Astrocyte (in vitro differentiated cells and primary cell): ENCODE measurements around the gene CREB3L1. TPM values are rescaled to one million over a fixed set of nuclear protein-coding genes. Genes with fewer than 3 reads are reported as not detected.

ENCODE experiments used
- DNase-seq: peaks from one replicate; pipeline ENCODE4 v3.0.0-alpha.2; 2010; ENCODE audit warnings: low read depth
- FAIRE-seq: peaks from 2 replicates; lab custom pipeline; 2011; peaks lifted over from hg19 to GRCh38; lab: Jason Lieb, UNC
- H2AFZ ChIP-seq: 2 replicates; pipeline ENCODE4 v1.6.0; 2012; ENCODE audit warnings: low read depth, low read length, inconsistent platforms
- H3K27ac ChIP-seq: 2 replicates; pipeline ENCODE4 v1.5.1; 2011; ENCODE audit warnings: low read depth, low read length, inconsistent platforms
- H3K27me3 ChIP-seq: 2 replicates; pipeline ENCODE4 v1.6.0; 2011; ENCODE audit warnings: low read length, inconsistent platforms; ENCODE audit not compliant: insufficient read depth
- H3K36me3 ChIP-seq: 2 replicates; pipeline ENCODE4 v1.5.1; 2011; ENCODE audit warnings: low read length, inconsistent platforms; ENCODE audit not compliant: insufficient read depth
- H3K4me1 ChIP-seq: 2 replicates; pipeline ENCODE4 v1.5.1; 2011; ENCODE audit warnings: low read length, inconsistent platforms; ENCODE audit not compliant: insufficient read depth
- H3K4me2 ChIP-seq: 2 replicates; pipeline ENCODE4 v1.6.0; 2012; ENCODE audit warnings: low read length, inconsistent platforms
- H3K4me3 ChIP-seq: 2 replicates; pipeline ENCODE4 v1.5.1; 2011; ENCODE audit warnings: low read depth, mild to moderate bottlenecking, low read length, inconsistent platforms; ENCODE audit not compliant: insufficient read depth
- H3K79me2 ChIP-seq: 2 replicates; pipeline ENCODE4 v1.6.0; 2012; ENCODE audit warnings: mild to moderate bottlenecking, low read length, inconsistent platforms; ENCODE audit not compliant: insufficient read depth
- H3K9ac ChIP-seq: 2 replicates; pipeline ENCODE4 v1.6.0; 2012; ENCODE audit warnings: mild to moderate bottlenecking, low read length, inconsistent platforms
- H3K9me3 ChIP-seq: 2 replicates; pipeline ENCODE4 v1.5.1; 2012; ENCODE audit warnings: low read depth, mild to moderate bottlenecking, low read length, inconsistent platforms; ENCODE audit not compliant: insufficient read depth
- H4K20me1 ChIP-seq: 2 replicates; pipeline ENCODE4 v1.6.0; 2012; ENCODE audit warnings: low read length, inconsistent platforms; ENCODE audit not compliant: insufficient read depth
- H3K27ac Mint-ChIP-seq: one replicate; pipeline ENCODE4 v1.8.0; 2021; ENCODE audit warnings: mild to moderate bottlenecking, mixed read lengths; ENCODE audit not compliant: unreplicated experiment
- H3K27me3 Mint-ChIP-seq: one replicate; pipeline ENCODE4 v1.8.0; 2021; ENCODE audit warnings: low read depth, mixed read lengths; ENCODE audit not compliant: unreplicated experiment
- H3K36me3 Mint-ChIP-seq: one replicate; pipeline ENCODE4 v1.8.0; 2021; ENCODE audit warnings: low read depth, mixed read lengths; ENCODE audit not compliant: unreplicated experiment
- H3K4me1 Mint-ChIP-seq: one replicate; pipeline ENCODE4 v1.8.0; 2021; ENCODE audit warnings: low read depth, mixed read lengths; ENCODE audit not compliant: unreplicated experiment
- H3K4me3 Mint-ChIP-seq: one replicate; pipeline ENCODE4 v1.8.0; 2021; ENCODE audit warnings: mild to moderate bottlenecking, moderate library complexity, mixed read lengths; ENCODE audit not compliant: unreplicated experiment
- H3K9me3 Mint-ChIP-seq: one replicate; pipeline ENCODE4 v1.8.0; 2021; ENCODE audit warnings: mild to moderate bottlenecking, mixed read lengths; ENCODE audit not compliant: unreplicated experiment
- CTCF ChIP-seq: IDR thresholded peaks from 2 replicates; pipeline ENCODE4 v1.5.1; 2011; ENCODE audit warnings: low read depth, mild to moderate bottlenecking, inconsistent platforms, low read length, moderate library complexity; ENCODE audit not compliant: insufficient read depth
- EZH2 ChIP-seq: IDR thresholded peaks from 2 replicates; pipeline ENCODE4 v1.6.1; 2012; ENCODE audit warnings: mild to moderate bottlenecking, low read length, inconsistent platforms; ENCODE audit not compliant: insufficient read depth
- total RNA-seq: library from RNA; stranded (reverse); gene quantifications from 2 replicates; pipeline ENCODE4 v1.2.1, GENCODE V29; 2021

Gene CREB3L1
- total RNA-seq, 1 donor from 2014 or later, result 324 TPM

GRCh38 chr11:46342239-46342638 is 64.8 kb downstream of the CREB3L1 start:
- Histone ChIP-seq H3K4me2 (no peak overlapping the region), H3K4me1 (peaks cover 15% of the 10 kb centered on the region), H3K79me2 (no peaks in the 10 kb centered on the region), H3K27me3 (no peaks in the 10 kb centered on the region), H3K9me3 (no peaks in the 10 kb centered on the region), H2AFZ (no peak overlapping the region), H4K20me1 (no peaks in the 10 kb centered on the region), H3K9ac (no peak overlapping the region), H3K27ac (no peak overlapping the region), H3K4me3 (no peak overlapping the region), H3K36me3 (no peaks in the 10 kb centered on the region)
- DNase-seq (no peak), FAIRE-seq (no peak)
- Mint-ChIP-seq H3K4me3 (no peak overlapping the region), H3K27me3 (peaks cover 2% of the 10 kb centered on the region), H3K36me3 (no peaks in the 10 kb centered on the region), H3K9me3 (no peaks in the 10 kb centered on the region), H3K27ac (no peak overlapping the region), H3K4me1 (peaks cover 25% of the 10 kb centered on the region)
- no peak for TF ChIP-seq CTCF

- H3K27me3 ChIP-seq, result no peaks in the 10 kb centered on the region
- no peak overlapping the region for H2AFZ ChIP-seq
- peaks cover 8% of the 10 kb centered on the region for H4K20me1 ChIP-seq
- H3K9me3 ChIP-seq, result no peaks in the 10 kb centered on the region
- peaks cover 10% of the 10 kb centered on the region for H3K79me2 ChIP-seq
- Mint-ChIP-seq H3K27me3 (peaks cover 2% of the 10 kb centered on the region), H3K27ac (peak overlapping the region; percentile 15), H3K4me1 (peaks cover 24% of the 10 kb centered on the region), H3K9me3 (no peaks in the 10 kb centered on the region), H3K4me3 (peak overlapping the region; percentile 52), H3K36me3 (no peaks in the 10 kb centered on the region)
- no peaks in the 10 kb centered on the region for H3K36me3 ChIP-seq
- peaks cover 19% of the 10 kb centered on the region for H3K4me1 ChIP-seq
- H3K9ac ChIP-seq, result no peak overlapping the region
- no peak overlapping the region for H3K27ac ChIP-seq
- DNase-seq (no peak), FAIRE-seq (no peak)
- TF ChIP-seq EZH2, result no peak
- TF ChIP-seq CTCF, result no peak
- H3K4me2 ChIP-seq, result no peak overlapping the region
- no peak overlapping the region for H3K4me3 ChIP-seq
Measured at GRCh38 chr11:46343520-46343919, 66.1 kb downstream of the CREB3L1 start.

- H3K27ac Mint-ChIP-seq, result peak overlapping the region; percentile 30
Measured at GRCh38 chr11:46345131-46345597, 67.7 kb downstream of the CREB3L1 start.

More at GRCh38 chr11:46345131-46345597, 67.7 kb downstream of the CREB3L1 start:
- H3K9me3 ChIP-seq, result no peaks in the 10 kb centered on the region
- Mint-ChIP-seq H3K36me3 (no peaks in the 10 kb centered on the region), H3K27me3 (peaks cover under 1% of the 10 kb centered on the region), H3K4me3 (peak overlapping the region; percentile 50), H3K9me3 (no peaks in the 10 kb centered on the region), H3K4me1 (peaks cover 27% of the 10 kb centered on the region)
- H3K79me2 ChIP-seq, result peaks cover 26% of the 10 kb centered on the region
- DNase-seq, result no peak
- H3K27ac ChIP-seq, result no peak overlapping the region
- peak overlapping the region; percentile 57 for H3K4me2 ChIP-seq
- peak overlapping the region; percentile 18 for H3K9ac ChIP-seq
- H3K27me3 ChIP-seq, result no peaks in the 10 kb centered on the region
- H4K20me1 ChIP-seq, result peaks cover 24% of the 10 kb centered on the region
- H3K4me3 ChIP-seq, result no peak overlapping the region
- TF ChIP-seq EZH2 (no peak), CTCF (no peak)
- H3K36me3 ChIP-seq, result no peaks in the 10 kb centered on the region
- FAIRE-seq, result no peak
- H2AFZ ChIP-seq, result peak overlapping the region; percentile 47
- H3K4me1 ChIP-seq, result peaks cover 19% of the 10 kb centered on the region
